ENCODE data around the gene SFRP2.

Gene SFRP2

DNA sequence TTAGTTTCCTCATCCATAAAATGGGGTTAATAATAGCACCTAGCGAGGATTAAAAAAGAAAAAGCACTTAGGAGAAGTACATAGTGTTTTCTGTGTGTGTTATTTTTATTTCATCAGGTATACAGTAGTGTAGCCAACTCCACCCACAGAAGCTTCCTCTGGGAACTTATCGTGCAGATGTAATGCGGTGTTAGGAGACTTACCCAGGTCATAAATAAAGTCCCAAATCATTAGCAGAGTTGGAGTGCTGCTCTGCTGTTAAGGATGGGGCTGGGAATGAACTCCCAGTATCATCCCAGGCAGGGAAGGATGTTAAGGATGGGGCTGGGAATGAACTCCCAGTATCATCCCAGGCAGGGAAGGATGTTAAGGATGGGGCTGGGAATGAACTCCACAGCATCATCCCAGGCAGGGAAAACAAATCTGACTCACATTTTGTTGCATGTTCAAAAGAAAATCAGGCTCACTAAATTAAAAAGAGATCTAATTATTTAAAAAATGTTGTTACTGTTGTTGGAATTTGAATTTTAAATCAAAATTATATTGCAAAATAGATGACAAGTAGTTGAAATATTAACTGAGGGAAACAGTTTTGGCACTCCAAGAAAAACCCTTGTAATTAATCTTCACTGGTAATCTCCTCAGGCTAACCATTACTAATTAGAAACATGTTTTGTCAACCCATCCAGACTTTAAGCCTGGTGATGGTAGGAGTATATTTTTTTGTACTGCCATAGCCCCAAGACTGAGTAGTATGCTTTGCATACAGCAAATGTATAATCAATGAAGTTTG lies 10.2 kb upstream of the SFRP2 start:
- TF ChIP-seq, protein P1, sequence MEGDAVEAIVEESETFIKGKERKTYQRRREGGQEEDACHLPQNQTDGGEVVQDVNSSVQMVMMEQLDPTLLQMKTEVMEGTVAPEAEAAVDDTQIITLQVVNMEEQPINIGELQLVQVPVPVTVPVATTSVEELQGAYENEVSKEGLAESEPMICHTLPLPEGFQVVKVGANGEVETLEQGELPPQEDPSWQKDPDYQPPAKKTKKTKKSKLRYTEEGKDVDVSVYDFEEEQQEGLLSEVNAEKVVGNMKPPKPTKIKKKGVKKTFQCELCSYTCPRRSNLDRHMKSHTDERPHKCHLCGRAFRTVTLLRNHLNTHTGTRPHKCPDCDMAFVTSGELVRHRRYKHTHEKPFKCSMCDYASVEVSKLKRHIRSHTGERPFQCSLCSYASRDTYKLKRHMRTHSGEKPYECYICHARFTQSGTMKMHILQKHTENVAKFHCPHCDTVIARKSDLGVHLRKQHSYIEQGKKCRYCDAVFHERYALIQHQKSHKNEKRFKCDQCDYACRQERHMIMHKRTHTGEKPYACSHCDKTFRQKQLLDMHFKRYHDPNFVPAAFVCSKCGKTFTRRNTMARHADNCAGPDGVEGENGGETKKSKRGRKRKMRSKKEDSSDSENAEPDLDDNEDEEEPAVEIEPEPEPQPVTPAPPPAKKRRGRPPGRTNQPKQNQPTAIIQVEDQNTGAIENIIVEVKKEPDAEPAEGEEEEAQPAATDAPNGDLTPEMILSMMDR (IDR thresholded peaks at IDR 0.05; ENCODE audit: insufficient read depth, low read depth, low read length, missing control alignments), result no peak
- H3K4me3 ChIP-seq (ENCODE audit: low read depth, low read length), result no peak overlapping the region
- DNase-seq (ENCODE audit: low read depth), result no peak

DNA sequence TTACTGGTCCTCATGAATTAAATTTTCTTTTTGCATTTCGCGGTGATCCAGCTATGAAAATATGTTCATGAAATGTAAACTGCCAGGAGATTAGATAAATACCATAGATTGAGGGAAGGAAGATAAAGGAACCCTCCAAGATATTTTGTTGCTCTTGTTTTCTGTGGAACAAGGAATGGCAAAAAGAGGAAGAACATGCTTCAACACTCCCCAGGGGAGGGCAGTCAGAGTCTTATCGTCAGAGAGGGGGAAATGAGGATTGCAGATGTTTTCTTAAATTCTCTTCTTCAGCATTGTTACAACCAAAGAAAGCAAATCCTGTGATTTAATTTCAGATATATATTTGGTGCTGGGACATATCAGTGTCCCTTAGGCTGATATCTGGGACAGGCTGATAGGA lies 9.5 kb upstream of the SFRP2 start:
- TF ChIP-seq, protein P1 (IDR thresholded peaks at IDR 0.05; ENCODE audit: insufficient read depth, low read depth, low read length, missing control alignments), result no peak
- no peak for DNase-seq (ENCODE audit: low read depth)
- no peak overlapping the region for H3K4me3 ChIP-seq (ENCODE audit: low read depth, low read length)

DNA sequence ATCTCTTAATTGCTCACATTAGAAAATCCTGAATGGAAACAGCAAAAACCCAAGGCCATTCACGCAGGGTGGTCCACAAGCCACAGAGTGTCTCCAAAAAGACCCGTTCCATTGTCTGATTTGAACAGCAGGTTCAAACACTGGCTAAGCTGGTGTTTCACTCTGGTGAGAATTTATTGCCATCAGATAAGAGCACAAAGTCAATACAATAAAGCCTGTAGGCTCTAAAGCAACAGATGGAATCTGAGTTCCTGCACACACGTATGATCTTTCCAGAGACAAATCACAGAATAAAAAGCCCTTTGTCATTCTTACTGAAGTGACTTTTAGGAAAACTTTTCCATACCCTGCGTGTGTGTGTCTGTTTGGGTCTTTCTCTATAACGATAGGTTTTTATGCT lies 5.1 kb upstream of the SFRP2 start:
- H3K4me3 ChIP-seq (ENCODE audit: low read depth, low read length), result no peak overlapping the region
- TF ChIP-seq, protein P1 (IDR thresholded peaks at IDR 0.05; ENCODE audit: insufficient read depth, low read depth, low read length, missing control alignments), result no peak
- DNase-seq (ENCODE audit: low read depth), result no peak

DNA sequence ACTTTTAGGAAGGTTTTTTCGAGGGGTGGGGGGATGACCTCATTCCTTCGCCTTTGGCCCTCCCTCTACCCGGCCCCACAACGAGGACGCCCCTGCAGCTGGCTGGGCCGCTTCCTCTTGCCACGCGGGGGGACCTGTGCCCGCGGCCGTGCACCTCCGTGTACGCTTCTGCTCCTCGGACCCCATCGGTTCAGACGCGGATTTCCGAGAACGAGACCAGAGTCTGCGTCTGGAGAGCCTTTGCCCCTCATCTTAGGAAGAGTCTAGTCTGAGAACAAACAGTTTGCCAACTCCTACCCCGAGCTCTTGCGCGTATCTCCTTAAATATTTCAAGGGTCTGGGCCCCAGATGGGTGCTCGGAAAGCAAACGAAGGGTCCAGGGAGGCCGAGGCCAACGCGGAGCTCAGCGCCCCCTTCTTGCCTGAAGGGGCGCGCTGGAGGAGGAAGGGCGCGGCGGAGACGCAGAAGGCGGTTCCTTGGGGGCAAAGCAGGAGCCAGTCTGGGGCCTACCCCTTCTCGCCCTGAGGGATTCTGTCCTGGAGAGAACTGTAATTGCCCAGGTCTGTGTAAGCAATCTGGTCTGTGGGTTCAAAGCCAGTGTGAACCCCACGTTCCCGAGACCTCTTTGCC lies 3.9 kb upstream of the SFRP2 start:
- no peak for DNase-seq (ENCODE audit: low read depth)
- no peak overlapping the region for H3K4me3 ChIP-seq (ENCODE audit: low read depth, low read length)
- TF ChIP-seq, protein P1 (IDR thresholded peaks at IDR 0.05; ENCODE audit: insufficient read depth, low read depth, low read length, missing control alignments), result no peak

DNA sequence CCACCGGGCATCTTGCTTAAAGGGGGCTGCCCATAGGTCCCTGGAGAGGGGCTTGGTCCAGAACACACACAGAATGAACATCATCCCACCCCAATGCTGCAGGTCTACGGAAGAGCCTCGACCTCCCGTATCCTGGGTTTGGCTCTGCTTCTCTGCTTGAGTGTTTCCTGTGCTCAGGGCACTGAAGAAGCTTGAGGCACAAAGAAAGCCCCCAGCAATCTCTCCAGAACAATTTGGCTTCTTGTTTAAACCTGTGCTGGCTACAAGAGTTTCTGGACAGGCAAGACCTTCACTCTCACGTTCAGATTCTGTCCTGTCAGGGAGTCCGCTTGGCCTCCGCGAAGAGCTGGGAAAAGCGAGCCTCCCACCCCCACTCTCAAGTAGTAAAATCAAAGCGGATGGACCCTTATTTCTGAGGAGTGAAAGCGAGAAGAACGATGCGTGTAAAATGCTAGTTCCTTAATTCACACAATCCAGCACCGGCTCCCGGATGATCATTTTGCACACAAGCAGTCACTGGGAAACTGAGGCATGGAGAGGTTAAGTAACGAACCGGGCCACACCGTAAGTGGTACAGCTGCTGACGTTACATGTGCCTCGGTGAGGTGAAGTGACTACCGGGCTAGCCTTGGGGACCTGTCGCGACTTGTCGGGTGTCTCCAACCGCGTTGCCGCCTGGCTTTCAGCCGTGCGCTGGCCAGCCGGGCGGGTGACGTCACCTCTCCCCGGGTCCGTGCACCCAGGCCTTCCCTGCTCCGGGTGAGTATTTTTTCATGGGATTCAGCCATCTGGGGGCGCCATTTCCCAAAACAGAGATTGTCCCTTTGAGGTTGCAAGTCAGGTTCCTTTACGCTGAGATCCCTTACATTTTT lies 3.1 kb upstream of the SFRP2 start:
- H3K4me3 ChIP-seq (ENCODE audit: low read depth, low read length), result no peak overlapping the region
- TF ChIP-seq, protein P1 (IDR thresholded peaks at IDR 0.05; ENCODE audit: insufficient read depth, low read depth, low read length, missing control alignments), result no peak
- DNase-seq (ENCODE audit: low read depth), result no peak

DNA sequence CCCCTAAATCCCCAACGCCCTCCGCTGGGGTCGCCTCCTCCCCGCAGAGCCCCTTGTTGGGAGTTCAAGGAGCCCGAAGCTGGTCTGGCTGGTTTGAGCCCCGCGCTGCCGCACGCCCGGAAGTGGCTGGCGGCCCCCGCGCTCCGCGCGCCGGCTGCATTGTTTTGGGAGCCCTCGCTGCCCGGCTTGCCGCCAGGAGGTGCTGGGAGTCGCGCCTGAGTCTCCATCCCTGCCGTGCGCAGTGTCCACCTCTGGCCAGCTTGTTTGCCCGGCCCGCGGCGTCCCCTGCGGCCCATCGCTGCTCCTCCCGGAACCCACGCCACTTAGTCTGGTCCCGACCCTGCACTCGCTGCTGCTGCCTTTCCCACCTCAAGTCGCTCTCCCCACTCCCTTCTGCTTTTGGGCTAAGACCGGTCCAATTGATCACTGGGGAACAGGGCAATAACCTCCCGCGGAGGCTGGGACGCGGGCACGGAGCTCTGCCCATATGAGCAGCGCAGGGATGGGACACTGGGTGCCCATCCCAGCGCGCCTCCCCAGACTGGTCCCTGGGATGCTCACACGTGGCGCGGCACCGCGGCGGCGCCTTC lies 2.2 kb upstream of the SFRP2 start:
- TF ChIP-seq, protein P1 (IDR thresholded peaks at IDR 0.05; ENCODE audit: insufficient read depth, low read depth, low read length, missing control alignments), result no peak
- no peak overlapping the region for H3K4me3 ChIP-seq (ENCODE audit: low read depth, low read length)
- no peak for DNase-seq (ENCODE audit: low read depth)

Data from GM12865 (cell line).